Prostate gland (tissue), 1 donor: ENCODE data around the gene BCL2L11.

Source experiments
- POLR2A ChIP-seq: fragments of 450-650 bp; IDR thresholded peaks from one replicate; pipeline ENCODE4 v1.6.1; 2016; ENCODE audit warnings: antibody characterized with exemption, mild to moderate bottlenecking
- POLR2AphosphoS5 ChIP-seq: sonication (generic); formaldehyde crosslinking; IDR thresholded peaks from one replicate; pipeline ENCODE4 v1.6.1; 2017; ENCODE audit warnings: antibody characterized with exemption

DNA sequence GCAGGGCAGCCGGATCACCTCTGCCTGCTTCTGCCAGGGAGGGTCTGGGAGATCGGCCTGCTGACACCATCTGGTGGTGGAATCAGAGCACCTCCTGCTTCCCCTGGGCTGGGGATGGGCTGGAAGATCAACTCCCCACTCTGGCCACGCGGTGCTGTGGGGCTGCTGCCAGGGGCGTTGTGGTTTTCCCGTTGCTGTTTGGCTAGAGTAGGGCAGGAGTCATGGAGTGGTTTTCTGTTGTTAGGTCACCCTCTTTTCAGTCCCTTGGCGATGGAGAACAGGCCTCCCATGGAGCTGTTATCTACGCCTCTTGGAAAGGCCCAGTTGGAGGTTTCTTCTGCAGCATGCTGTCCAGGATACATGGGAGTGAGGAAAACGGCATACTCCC, 15.2 kb downstream of the BCL2L11 start:
- no peak for TF ChIP-seq POLR2A
- TF ChIP-seq POLR2AphosphoS5, result no peak
